ELF-1 (cell line): ENCODE results near the gene GNB1L.

Source experiments
- DNase-seq: peaks from one replicate; pipeline ENCODE4 v3.0.0-alpha.2; 2016; ENCODE audit warnings: low read depth, low spot score

The GNB1L gene

DNA sequence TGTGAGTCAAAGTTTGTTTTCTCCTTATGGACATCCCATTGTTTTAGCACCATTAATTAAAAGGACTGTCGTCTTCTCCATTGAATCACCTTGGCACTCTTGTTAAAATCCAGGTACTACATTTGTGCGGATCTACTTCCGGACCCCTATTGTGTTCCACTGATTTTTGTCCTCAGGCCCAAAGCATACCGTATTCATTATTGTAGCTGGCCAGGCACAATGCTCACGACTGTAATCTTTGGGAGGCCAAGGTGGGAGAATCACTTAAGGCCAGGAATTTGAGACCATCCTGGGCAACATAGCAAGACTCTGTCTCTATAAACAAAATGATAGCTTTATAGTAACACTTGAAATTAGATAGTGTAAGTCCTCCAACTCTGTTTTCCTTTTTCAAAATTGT, 8.9 kb upstream of the GNB1L start:
- no peak for DNase-seq

DNA sequence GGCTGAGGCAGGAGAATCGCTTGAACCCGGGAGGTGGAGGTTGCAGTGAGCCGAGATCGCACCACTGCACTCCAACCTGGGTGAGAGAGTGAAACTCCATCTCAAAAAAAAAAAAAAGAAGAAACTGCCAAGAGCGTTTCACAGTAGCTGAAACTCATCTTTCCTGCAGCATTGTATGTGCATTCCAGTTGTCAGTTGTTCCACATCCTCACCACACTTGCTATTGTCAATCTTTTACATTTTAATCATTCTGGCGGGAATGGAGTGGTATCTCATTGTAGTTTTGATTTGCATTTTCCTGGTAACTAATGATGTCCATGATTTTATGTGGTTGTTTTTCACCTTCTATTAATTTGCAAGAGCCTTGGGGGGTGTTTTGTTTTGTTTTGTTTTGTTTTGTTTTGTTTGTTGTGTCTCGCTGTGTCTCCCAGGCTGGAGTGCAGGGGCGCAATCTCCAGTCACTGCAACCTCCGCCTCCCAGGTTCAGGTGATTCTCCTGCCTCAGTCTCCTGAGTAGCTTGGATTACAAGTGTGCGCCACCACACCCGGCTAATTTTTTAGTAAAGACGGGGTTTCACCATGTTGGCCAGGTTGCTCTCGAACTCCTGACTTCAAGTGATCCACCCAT, 8.1 kb upstream of the GNB1L start:
- DNase-seq: no peak

DNA sequence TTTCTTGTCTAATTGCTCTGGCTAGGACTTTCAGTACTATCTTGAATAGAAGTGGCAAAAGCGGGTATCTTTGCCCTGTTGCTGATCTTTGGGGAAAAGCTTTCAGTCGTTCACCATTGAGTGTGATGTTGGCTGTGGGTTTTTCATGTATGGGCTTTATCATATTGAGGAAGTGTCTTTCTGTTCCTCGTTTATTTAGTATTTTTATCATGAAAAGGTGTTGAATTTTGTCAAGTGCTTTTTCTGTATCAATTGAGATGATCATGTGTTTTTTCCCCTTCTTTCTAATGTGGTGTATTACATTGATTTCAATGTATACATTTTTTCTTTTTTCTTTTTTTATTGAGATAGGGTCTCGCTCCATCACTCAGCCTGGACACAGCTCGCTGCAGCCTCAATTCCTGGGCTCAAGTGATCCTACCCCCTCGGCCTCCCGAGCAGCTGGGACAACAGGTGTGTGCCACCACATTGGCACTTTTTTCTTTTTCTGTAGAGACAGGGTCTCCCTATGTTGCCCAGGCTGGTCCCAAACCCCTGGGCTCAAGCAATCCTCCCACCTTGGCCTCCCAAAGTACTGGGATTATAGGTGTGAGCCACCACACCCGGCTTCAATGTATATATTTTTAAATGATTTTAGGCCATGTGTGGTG, 5.3 kb upstream of the GNB1L start:
- no peak for DNase-seq

DNA sequence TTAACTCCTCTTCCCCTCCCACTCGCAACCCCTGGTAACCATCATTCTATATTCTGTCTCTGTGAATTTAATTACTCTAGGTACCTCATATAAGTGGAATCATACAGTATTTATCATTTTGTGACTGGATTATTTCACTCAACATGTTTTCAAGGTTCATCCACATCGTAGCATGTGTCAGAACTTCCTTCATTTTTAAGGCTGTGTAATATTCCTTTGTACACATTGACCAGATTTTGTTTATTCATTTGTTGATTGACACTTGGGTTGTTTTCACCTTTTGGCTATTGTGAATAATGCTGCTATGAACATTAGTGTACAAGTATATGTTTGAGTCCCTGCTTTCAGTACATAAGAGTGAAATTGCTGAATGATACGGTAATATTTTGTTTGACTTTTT, 2.7 kb upstream of the GNB1L start:
- no peak for DNase-seq

DNA sequence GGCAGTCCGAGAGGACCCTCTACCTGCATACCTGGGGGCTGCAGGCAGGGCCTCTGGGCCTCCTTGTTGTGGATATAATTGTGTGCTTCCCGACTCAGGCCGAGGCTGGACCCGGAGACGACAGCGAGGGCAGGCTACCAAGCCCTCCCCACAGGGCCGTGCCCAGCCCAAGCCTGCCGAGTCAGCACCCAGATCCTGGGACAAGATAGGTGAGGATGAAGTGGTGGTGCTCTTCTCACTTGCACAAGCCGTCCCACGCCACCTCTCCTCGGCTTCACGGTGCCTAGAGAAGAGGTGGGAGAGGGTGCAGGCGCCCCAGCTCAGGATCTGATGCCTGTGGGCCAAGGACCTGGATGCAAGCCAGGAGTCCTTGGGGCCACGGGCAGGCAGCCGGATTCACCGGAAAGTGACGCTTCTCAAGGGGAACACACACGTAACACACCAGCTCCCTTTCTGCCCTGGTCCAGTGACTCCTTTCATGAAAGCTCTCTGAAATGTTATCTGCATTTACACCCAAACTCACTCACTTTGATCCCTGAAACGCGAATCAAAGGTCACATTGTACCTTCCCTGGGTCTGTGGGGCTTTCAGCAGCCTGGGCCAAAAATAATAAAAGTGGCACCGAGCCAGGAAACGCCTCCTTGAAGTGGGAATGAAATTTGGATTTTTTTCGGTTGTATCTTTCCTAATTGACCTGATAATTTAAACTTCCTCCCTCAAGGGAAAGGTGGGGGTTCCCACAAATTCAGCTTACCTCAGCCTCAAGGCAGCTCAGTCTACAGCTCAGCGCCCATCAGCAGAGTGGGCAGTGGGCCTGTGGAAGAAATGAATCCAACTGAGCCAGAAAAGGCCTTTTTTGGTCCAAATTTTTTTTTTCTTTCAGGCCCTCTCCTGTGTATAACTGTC, 1.1 kb upstream of the GNB1L start:
- DNase-seq: peak; percentile 70

DNA sequence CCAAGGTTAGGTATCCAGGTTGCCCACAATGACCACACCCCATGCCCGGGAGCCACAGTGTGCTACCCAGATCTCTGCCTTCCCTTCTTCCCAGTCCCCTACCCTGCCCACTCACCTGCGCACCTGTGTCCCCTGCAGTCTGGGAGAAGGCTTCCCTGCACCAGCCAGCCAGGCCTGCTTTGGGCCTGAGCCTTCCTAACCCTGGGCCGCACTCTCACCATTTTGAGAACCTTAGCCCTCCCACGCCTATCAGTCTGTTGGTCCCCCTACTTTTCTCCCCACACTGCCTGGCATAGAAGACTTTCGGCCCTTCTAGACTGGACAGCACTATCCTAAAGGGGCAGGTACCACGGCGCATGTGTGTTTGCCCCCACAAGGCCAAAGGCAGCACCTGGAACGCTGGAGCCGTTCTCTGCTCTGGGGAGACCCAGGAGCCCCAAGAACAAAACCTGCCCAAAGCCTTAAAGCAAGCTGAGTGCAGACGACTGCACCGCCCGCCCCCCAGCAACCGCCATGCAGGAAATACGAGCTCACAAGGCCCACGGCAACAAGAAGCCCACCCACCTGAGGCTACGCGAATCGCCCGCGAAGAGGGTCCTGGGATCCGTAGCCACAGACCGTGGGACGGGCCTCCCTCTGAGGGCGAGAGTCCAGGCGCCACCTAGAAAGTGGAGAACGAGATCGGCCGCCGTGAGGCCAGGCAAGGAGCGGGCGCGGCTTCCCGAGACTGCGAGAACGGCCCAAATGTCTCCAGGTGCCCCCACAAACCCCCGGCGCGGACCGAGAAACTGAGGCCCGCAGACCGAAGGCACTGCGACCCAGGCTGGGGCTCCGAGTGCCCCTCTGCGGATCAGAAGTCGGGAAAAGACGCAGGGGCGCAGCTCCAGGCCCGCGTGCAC, 546 bp downstream of the GNB1L start:
- peak; percentile 12 for DNase-seq

DNA sequence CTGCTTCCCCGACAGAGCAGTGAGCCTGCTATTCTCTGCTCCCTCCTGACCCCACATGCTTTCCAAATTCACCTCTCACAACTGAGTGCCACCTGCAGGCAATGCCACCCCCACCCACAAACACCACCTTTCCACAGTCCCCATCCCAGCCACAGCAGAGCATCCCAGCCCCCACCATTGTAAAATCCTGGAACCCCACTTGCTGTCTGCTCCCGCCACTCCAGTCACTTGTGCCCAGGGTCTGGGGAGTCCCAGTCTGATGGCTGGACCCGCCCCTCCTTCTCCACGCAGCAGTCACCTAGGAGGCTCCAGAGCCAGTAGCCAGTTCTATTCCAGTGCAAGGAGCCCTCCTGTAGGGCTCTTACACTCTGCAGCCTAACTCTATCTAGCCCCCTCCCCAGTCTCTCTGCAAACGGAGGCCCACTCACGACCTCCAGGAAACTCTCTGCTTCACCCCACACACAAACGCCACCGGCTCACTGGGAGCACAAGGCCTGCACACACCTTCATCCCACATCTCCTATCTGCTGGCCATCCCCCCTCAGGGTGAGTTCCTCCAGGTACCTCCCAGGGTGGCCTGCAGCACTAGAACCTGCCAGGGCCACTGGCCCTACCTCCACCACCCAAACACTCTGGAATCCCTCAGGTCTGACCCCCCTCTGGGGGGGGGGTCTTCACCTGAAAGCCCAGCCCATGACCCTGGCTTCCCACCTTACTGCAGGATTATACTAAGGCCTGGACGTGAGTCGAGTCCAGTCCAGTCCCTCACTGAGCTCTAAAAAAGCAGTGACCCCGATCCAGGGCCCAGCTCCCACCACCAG, 1.4 kb downstream of the GNB1L start:
- no peak for DNase-seq

DNA sequence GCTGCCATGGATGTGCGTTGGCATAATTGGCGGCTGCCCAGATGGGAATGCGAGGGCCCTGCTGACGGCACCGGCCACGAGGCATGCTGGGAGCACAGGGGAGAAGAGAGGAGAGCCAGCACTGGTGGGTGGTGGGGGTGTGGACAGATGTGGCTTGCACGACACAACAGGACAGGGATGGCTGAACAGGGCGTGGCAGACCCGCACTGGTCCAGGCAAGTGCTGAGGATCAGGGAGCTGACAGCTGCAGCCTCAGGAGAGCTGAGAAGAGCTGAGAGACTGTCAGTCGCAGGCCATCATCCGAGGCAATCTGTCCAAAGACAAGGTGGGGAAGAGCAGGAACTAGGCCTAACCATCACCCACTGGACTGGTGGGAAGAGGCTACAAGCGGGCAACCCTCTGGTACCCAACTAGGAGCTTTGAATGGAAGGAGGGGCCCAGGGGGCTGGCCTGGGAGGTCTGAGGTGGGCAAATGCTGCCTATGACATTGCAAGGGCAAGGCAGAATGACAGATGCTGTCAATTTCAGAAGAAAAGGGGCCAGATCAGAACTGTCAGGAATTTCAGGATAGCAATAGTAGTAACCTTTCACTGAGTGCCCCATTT, 2.4 kb downstream of the GNB1L start:
- DNase-seq: no peak

DNA sequence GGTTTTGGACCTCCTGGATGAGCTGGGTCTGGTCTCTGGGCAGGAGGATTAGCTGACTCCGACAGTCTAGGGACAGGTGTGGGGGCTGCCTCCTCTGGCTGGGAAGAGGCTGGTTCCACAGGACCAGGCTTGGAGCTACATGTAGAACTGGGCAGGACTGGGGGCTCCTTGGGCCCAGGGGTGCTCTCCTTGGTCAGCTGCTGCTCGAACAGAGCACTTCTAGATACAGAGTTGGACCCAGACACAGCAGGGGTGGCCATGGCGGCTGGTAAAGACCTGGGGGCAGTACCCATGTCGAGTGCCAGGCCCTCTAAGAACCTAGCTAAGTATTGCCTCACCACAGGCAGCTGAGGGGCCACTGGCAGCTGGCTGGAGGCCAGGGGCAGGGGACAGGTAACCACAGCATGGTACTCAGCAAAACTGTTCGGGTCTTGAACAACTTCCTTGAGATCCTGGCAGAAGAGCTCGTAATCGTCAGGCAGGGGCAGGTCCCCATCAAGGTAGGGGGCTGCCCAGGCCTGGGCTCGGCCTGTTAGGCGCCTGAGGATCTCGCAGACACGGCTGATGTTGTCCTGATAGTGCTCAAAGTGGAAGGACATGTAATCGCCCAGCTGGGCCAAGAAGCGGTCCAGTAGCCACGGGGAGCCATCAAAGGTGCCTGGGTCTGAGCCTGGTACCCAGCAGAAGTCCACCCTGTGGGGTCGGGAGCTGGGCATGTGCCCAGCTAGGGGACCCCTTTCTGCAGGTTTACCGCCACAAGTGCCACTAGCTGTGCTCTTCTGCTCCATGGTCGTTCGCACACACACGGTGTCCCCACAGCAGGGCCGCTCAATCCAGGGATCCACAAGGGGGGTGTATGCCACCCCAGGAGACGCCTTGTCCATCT, 3.1 kb downstream of the GNB1L start:
- DNase-seq: no peak

DNA sequence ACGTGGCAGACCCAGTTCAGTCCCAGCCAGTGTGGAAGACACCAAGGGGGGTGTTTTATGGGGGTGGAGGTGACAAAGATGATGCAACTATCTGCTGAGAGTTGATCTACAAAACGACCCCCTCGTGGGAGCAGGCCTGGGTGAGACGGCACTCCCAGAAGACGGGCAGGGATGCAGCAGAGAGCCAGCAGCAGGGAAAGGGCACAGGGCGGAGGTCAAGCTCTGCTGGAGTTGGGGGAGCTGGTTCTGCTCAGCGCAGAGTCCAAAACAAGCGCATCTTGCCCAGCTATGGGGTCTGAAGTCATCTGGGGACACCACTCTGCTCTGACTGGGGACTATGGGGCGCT, 3.9 kb downstream of the GNB1L start:
- DNase-seq: no peak

DNA sequence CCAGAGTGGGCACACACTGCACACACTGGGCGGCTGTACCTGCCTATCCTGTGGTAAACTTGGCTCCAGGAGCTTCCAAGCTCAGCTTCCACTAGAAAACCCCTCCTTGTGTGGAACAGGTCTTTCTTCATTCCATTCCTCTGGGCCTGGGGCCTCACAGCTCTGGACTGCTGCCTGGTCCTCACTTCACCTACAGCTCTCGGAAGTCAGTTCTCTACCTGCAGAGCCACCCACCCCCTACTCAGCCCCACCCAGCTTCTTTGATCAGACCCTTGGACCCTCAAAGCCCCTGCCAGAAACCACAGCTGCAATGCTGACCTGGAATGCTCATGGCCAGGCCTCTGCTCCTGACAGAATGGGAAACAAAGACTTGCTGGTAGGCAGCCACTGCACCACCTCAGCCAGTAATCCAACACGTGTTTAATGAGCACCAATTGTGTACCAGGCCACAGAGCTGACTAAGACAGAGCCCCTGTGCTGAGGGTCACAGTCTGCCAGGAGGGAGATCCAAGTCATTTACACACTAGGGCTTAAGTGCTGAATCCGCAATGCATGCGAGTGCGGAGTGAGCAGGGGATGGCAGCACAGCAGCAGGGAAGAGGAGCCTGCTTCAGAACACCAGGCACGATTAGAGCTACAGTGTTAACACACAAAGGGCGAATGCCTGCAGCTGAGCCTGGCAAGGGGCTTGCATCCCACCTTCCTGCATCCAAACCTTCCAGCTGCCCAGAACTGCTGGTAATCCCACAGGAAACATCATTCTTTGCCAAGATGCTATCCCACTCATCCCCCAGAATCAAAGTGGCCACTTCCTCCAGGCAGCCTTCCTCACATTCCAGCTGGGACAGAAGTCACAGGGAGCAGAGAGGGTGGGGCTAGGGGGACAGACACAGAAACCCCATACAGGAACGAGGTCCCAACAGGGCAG, 4.6 kb downstream of the GNB1L start:
- peak; percentile 89 for DNase-seq

DNA sequence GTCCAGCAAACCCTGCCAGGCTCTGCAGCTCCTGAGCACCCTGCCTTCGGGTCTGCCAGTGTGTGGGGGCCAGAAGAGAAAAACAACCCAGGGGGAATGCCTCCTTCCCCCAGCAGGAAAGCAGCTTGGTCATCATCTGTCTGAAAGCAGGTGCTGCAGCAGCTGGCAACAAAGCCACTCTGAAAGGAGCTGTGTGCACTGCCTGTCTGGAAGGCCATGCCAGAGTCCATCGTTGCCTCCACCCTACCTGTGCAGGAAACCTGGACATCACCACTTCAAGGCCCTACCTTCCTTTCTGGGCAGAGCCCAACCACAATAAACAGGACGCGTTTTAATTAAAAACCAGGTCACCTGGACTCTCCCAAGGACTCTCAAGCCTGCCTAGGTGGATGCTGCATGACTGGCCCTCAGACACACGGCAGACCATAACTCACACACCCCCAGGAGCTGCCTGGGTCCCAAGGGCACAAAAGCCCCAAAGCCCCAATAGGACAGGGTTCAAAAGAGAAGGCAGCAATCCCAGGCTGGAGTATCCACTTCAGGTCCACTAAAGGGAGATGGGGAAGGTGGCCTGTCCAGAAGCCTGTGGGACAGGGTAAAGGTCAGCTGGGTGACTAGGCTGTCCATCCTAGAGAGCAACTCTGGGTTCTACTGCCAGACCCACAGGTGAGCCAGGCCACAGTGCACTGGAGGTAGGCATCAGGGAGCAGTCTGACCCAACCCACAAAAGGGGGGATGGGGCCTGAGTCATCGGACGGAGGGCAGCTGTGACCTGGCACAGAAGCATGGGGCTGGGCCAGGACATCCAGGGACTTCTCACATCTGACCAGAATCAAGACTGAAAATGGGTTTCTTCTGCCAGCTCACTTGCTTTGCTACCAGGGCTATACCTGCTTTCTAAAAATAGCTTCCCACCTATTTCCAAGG, 6.1 kb downstream of the GNB1L start:
- DNase-seq: no peak

DNA sequence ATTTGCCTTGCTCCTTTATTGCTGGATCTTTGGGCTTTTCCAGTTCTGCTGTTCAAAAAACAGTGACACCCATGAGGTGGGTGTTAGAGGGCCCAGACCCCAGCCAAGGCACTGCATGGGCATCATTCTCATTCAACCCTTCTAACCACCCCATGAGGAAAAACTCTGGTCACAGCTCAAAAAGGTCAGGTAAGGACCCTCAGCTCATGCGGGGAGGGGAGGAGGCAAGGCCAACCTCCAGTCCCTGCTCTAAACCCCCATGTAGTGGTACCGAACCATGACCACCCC, 7.4 kb downstream of the GNB1L start:
- DNase-seq: no peak

DNA sequence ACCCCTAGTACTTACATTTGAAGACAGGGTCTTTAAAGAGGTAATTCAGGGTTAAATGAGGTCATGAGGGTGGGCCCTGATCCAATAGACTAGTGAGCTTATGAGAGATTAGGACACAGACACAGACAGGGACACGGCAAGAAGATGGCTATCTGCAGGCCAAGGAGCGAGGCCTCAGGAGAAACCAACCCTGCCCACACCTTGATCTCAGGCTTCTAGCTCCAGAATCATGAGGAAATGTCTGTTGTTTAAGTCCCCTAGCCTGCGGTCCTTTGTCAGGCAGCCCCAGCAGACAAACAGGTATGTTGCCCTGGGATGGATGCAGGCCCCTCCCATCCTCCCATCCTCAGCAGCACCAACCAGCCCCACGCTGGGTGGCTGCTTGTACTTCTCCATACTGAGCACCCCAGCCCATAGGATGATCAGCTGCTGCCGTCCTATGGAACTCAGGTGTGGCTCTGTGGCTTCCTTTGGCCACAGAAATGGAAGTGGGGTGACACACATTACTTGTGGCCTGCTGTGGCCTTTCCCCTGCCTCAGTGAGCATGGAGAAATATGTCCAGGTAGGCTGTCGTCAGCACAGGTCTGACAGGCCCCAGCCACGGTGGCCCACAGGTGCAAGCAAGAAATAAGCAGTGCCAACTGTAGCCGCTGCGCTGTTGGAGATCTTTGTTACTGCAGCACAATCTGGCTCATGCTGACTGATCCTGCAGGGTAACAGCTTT, 7.9 kb downstream of the GNB1L start:
- no peak for DNase-seq

DNA sequence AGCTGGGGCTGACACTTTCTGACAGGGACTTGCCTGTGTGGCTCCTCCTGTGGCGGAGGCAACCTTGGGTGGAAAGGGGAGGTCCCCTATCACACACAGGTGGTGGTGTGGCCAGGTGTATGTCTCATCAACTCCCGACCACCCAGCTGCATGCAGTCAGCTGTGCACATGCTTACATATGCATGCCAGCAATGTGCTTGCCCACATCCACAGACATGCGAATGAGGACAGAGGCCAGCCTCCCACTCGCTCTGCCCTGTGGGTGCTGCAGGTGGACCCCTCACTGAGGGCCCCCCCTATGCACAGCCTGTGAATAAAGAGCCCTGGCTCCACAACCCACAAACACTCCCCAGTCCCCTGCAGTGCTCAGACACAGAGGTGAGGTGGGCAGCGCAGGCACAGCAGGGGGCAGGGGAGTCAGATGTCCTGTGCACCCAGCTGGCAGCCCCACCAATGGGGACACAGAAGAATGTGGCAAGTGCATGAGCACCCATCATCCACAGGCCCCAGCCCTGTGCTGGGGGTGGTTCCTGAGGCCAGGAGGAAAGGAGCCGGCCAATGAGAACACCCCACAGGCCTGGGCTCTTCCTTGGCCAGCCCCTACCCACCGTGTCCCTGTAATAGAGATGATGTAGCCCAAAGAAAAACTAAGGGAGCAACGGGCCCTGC, 9.5 kb downstream of the GNB1L start:
- DNase-seq: no peak

DNA sequence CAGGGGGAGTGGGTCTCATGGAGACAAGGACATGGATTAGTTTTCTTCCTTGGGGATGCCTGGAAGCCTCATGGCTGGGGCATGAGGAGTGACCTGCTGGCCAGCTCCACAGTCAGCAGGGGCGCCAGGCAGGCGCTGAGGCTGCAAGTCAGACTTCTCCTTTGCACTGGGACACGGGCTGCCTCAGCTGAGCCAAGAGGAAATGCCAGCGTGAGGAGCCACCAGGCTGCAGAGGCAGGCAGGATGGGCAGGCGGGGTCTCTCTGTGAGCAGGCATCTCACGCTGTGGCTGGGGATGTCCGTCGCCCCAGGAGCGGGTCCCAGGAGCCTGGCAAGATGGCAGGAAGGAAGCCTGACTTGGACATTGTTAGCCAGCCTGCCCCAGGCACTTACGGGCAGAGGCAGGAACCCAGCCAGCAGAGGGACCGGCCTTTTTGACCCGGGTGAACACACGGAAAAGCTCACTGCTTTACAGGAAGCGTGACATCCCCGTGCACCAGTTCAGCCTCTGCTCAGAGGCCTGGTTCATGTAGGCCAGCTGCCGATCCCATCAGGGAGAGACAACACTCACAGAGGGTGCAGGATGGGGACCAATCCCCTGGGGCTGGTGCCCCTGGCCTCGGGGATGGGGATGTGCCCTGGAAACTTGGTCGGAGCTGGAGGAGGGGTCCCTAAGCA, 10.2 kb downstream of the GNB1L start:
- DNase-seq: no peak
